A673 (cell line): ENCODE results near the gene HTATSF1.

Source experiments
- CTCF ChIP-seq: fragments of 300-800, 200-600 bp; sonication (generic); conservative IDR thresholded peaks from 2 replicates; pipeline ENCODE4 v1.5.1; 2017; ENCODE audit warnings: low read depth, mild to moderate bottlenecking, antibody characterized with exemption, low read length, moderate library complexity, mixed read lengths
- EZH2 ChIP-seq: fragments of 200-600 bp; sonication (generic); IDR thresholded peaks from 2 replicates; pipeline ENCODE4 v1.6.1; 2017; ENCODE audit warnings: borderline replicate concordance, low read depth, mild to moderate bottlenecking, mixed read lengths, antibody characterized with exemption, low read length; ENCODE audit not compliant: poor library complexity, severe bottlenecking

DNA sequence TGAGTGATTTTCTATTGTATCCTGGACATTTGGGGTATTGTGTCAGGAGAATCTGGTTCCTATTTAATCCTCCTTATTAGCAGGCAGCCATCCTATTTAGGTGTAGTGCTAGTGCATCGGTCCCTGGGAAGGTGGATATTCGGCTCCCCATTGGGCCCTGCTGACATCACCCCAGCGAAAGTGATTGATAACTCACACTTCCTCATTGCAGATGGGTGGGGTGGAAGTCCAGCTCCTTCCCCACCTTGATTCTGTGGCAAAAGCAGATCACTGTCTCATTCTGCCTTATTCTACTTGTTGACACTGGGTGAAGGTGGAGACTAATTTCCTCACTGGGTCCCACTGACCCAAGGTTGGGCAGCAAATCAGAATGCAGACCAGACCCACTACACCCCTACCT, 32.8 kb upstream of the HTATSF1 start:
- TF ChIP-seq CTCF: no peak
- no peak for TF ChIP-seq EZH2
